ENCODE measurements around the gene PRLR.

DNA sequence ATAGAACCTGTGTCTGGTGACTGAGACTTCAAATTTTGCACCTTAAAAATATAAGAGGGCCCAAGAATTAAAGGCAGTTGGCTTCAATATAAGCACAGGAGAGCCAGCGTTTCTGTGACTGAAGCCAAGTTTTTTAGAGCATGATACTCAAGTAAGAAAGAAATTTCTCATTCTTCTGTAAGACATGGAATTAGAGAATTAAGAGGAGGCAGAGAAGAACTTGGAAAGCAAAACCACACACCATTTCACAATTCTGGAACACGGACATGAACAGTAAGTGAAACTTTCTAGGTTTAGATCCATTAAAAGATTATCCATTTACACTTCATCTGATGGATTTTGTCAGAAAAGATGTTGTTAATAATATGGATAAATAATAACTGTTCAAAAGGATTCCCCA, 173.6 kb downstream of the PRLR start:
- TF ChIP-seq, protein P1, sequence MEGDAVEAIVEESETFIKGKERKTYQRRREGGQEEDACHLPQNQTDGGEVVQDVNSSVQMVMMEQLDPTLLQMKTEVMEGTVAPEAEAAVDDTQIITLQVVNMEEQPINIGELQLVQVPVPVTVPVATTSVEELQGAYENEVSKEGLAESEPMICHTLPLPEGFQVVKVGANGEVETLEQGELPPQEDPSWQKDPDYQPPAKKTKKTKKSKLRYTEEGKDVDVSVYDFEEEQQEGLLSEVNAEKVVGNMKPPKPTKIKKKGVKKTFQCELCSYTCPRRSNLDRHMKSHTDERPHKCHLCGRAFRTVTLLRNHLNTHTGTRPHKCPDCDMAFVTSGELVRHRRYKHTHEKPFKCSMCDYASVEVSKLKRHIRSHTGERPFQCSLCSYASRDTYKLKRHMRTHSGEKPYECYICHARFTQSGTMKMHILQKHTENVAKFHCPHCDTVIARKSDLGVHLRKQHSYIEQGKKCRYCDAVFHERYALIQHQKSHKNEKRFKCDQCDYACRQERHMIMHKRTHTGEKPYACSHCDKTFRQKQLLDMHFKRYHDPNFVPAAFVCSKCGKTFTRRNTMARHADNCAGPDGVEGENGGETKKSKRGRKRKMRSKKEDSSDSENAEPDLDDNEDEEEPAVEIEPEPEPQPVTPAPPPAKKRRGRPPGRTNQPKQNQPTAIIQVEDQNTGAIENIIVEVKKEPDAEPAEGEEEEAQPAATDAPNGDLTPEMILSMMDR (IDR thresholded peaks at IDR 0.05) = no peak
- no peak for TF ChIP-seq POLR2A (IDR thresholded peaks at IDR 0.05)

All from right lobe of liver (tissue), 4 donors.